BLaER1 (cell line): ENCODE measurements around the gene SLC22A23.
A peak's percentile ranks its signal among the peaks of the same experiment; 100 is the strongest.

Experiments used
- H3K27ac ChIP-seq: shearing (Covaris generic); formaldehyde crosslinking; 2 replicates; pipeline ENCODE4 v1.8.1; 2022
- H3K27me3 ChIP-seq: shearing (Covaris generic); formaldehyde crosslinking; 2 replicates; pipeline ENCODE4 v1.8.1; 2022
- H3K36me3 ChIP-seq: shearing (Covaris generic); formaldehyde crosslinking; 2 replicates; pipeline ENCODE4 v1.8.1; 2022
- H3K4me1 ChIP-seq: shearing (Covaris generic); formaldehyde crosslinking; 2 replicates; pipeline ENCODE4 v1.8.1; 2022
- H3K4me2 ChIP-seq: shearing (Covaris generic); formaldehyde crosslinking; 2 replicates; pipeline ENCODE4 v1.8.1; 2022
- H3K4me3 ChIP-seq: shearing (Covaris generic); formaldehyde crosslinking; 2 replicates; pipeline ENCODE4 v1.8.1; 2022
- H3K9ac ChIP-seq: shearing (Covaris generic); formaldehyde crosslinking; 2 replicates; pipeline ENCODE4 v1.8.1; 2022
- H3K9me3 ChIP-seq: shearing (Covaris generic); formaldehyde crosslinking; 2 replicates; pipeline ENCODE4 v1.8.1; 2022
- H4K20me1 ChIP-seq: shearing (Covaris generic); formaldehyde crosslinking; 2 replicates; pipeline ENCODE4 v1.8.1; 2022
- Cebpa-rat ChIP-seq: shearing (Covaris generic); IDR thresholded peaks from 2 replicates; pipeline ENCODE4 v1.8.1; 2022

SLC22A23 gene

GRCh38 chr6:3233321-3233720 is 223.5 kb downstream of the SLC22A23 start:
- no peak overlapping the region for H3K4me3 ChIP-seq
- peaks cover 40% of the 10 kb centered on the region for H4K20me1 ChIP-seq
- no peak for TF ChIP-seq Cebpa-rat
- H3K9me3 ChIP-seq = no peaks in the 10 kb centered on the region
- no peak overlapping the region for H3K27ac ChIP-seq
- H3K4me2 ChIP-seq = no peak overlapping the region
- peaks cover 36% of the 10 kb centered on the region for H3K4me1 ChIP-seq
- no peaks in the 10 kb centered on the region for H3K36me3 ChIP-seq
- H3K27me3 ChIP-seq = peaks cover 72% of the 10 kb centered on the region
- H3K9ac ChIP-seq = no peak overlapping the region

- Histone ChIP-seq H4K20me1 (peaks cover 51% of the 10 kb centered on the region), H3K9ac (no peak overlapping the region), H3K4me1 (peaks cover 38% of the 10 kb centered on the region), H3K9me3 (no peaks in the 10 kb centered on the region), H3K4me2 (no peak overlapping the region), H3K36me3 (no peaks in the 10 kb centered on the region), H3K27me3 (peaks cover 82% of the 10 kb centered on the region), H3K4me3 (no peak overlapping the region), H3K27ac (no peak overlapping the region)
- no peak for TF ChIP-seq Cebpa-rat
Observed at GRCh38 chr6:3232017-3232945, 224.6 kb downstream of the SLC22A23 start.

- no peak for TF ChIP-seq Cebpa-rat
- no peak overlapping the region for H3K9ac ChIP-seq
- no peaks in the 10 kb centered on the region for H3K36me3 ChIP-seq
- peaks cover 86% of the 10 kb centered on the region for H3K27me3 ChIP-seq
- peaks cover 39% of the 10 kb centered on the region for H3K4me1 ChIP-seq
- no peaks in the 10 kb centered on the region for H3K9me3 ChIP-seq
- no peak overlapping the region for H3K4me2 ChIP-seq
- H3K4me3 ChIP-seq = 0 out of 2 replicates have a peak overlapping the region, but pooled peaks have one; percentile 1
- no peak overlapping the region for H3K27ac ChIP-seq
- peaks cover 58% of the 10 kb centered on the region for H4K20me1 ChIP-seq
Observed at GRCh38 chr6:3231247-3232016, 225.4 kb downstream of the SLC22A23 start.

- Histone ChIP-seq H4K20me1 (peaks cover 64% of the 10 kb centered on the region), H3K4me3 (no peak overlapping the region), H3K27me3 (peaks cover 86% of the 10 kb centered on the region), H3K4me1 (peaks cover 40% of the 10 kb centered on the region), H3K4me2 (no peak overlapping the region), H3K9me3 (no peaks in the 10 kb centered on the region), H3K27ac (no peak overlapping the region), H3K36me3 (no peaks in the 10 kb centered on the region), H3K9ac (no peak overlapping the region)
- no peak for TF ChIP-seq Cebpa-rat
Observed at GRCh38 chr6:3230900-3231246, 226.0 kb downstream of the SLC22A23 start.

- Histone ChIP-seq H3K4me2 (no peak overlapping the region), H3K27me3 (peaks cover 90% of the 10 kb centered on the region), H3K27ac (no peak overlapping the region), H3K4me1 (peaks cover 35% of the 10 kb centered on the region), H3K36me3 (no peaks in the 10 kb centered on the region), H3K4me3 (no peak overlapping the region), H4K20me1 (peaks cover 64% of the 10 kb centered on the region), H3K9ac (no peak overlapping the region), H3K9me3 (no peaks in the 10 kb centered on the region)
- no peak for TF ChIP-seq Cebpa-rat
Observed at GRCh38 chr6:3230256-3230882, 226.5 kb downstream of the SLC22A23 start.

GRCh38 chr6:3229566-3230178 is 227.2 kb downstream of the SLC22A23 start:
- Histone ChIP-seq H3K36me3 (no peaks in the 10 kb centered on the region), H3K4me3 (0 out of 2 replicates have a peak overlapping the region, but pooled peaks have one; percentile 15), H4K20me1 (peaks cover 64% of the 10 kb centered on the region), H3K4me1 (peaks cover 34% of the 10 kb centered on the region), H3K9me3 (no peaks in the 10 kb centered on the region), H3K4me2 (peak overlapping the region; percentile 29), H3K27me3 (peaks cover 90% of the 10 kb centered on the region), H3K27ac (no peak overlapping the region), H3K9ac (no peak overlapping the region)
- TF ChIP-seq Cebpa-rat = no peak

- Histone ChIP-seq H3K4me3 (0 out of 2 replicates have a peak overlapping the region, but pooled peaks have one; percentile 15), H3K4me1 (peaks cover 34% of the 10 kb centered on the region), H3K27me3 (peaks cover 83% of the 10 kb centered on the region), H3K36me3 (no peaks in the 10 kb centered on the region), H4K20me1 (peaks cover 64% of the 10 kb centered on the region), H3K4me2 (peak overlapping the region; percentile 29), H3K9me3 (no peaks in the 10 kb centered on the region), H3K9ac (no peak overlapping the region), H3K27ac (no peak overlapping the region)
- no peak for TF ChIP-seq Cebpa-rat
Observed at GRCh38 chr6:3228771-3229565, 227.9 kb downstream of the SLC22A23 start.

- Histone ChIP-seq H3K9me3 (no peaks in the 10 kb centered on the region), H3K27ac (no peak overlapping the region), H4K20me1 (peaks cover 64% of the 10 kb centered on the region), H3K36me3 (no peaks in the 10 kb centered on the region), H3K4me3 (peak overlapping the region; percentile 63), H3K4me2 (peak overlapping the region; percentile 90), H3K27me3 (peaks cover 76% of the 10 kb centered on the region), H3K9ac (no peak overlapping the region), H3K4me1 (peaks cover 34% of the 10 kb centered on the region)
- no peak for TF ChIP-seq Cebpa-rat
Observed at GRCh38 chr6:3228046-3228671, 228.7 kb downstream of the SLC22A23 start.
